Dedifferentiated amniotic fluid mesenchymal stem cell (primary cell): ENCODE data around the gene FBH1.
"Not testable (repeated sequence)": the region's sequence is repeated elsewhere in the genome, so short reads cannot be mapped to it uniquely, and the experiment has no call there.

Experiments
- DNase-seq: peaks from one replicate; pipeline ENCODE4 v3.0.0-alpha.2; 2016; ENCODE audit errors: extremely low spot score

FBH1 gene

GRCh38 chr10:5876181-5876768, 13.8 kb upstream of the FBH1 start:
- DNase-seq = peak; percentile 85

- not testable (repeated sequence) for DNase-seq
Observed at GRCh38 chr10:5877041-5877440, 13.0 kb upstream of the FBH1 start.

- no peak for DNase-seq
Observed at GRCh38 chr10:5882961-5883360, 7.1 kb upstream of the FBH1 start.

DNA sequence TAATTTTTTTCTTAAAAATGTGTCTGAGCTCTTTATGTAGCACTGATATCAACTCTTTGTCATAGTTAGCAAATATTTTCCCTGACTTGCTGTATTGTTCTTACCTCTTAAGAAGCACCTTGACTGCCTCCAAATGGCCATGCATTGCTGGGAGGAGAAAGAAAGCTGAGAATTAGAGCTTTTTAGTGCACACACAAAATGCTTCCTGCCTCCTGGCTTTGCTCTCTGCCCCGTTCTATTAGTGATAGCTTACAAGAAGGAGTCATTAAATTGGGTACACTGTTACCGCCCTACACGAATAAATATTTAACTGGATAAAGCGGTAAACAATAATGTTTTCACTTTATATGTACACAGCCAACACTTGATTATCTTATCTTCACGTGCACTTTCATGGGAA, 4.4 kb upstream of the FBH1 start:
- no peak for DNase-seq

- no peak for DNase-seq
Observed at GRCh38 chr10:5887029-5887428, 3.0 kb upstream of the FBH1 start.

GRCh38 chr10:5887641-5888040, 2.4 kb upstream of the FBH1 start:
- no peak for DNase-seq

DNA sequence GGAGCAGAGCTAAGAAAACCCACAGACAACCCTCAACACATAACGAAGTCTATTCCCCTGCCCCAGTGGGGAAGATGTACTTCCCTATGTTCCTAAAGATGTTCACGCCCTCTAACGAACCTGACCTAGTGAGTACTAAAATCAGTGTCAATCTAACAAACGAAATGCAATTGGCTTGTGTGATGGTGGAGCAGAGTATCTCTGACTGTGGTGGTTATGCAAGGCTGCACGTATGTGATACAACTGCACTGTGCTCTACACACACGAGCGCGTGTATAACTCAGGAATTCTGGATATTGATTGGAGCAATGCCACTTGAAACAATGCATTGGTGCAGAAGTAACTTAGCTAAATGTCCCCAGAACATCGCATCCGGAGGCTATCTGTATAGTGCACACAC, 1.7 kb upstream of the FBH1 start:
- peak; percentile 15 for DNase-seq

DNA sequence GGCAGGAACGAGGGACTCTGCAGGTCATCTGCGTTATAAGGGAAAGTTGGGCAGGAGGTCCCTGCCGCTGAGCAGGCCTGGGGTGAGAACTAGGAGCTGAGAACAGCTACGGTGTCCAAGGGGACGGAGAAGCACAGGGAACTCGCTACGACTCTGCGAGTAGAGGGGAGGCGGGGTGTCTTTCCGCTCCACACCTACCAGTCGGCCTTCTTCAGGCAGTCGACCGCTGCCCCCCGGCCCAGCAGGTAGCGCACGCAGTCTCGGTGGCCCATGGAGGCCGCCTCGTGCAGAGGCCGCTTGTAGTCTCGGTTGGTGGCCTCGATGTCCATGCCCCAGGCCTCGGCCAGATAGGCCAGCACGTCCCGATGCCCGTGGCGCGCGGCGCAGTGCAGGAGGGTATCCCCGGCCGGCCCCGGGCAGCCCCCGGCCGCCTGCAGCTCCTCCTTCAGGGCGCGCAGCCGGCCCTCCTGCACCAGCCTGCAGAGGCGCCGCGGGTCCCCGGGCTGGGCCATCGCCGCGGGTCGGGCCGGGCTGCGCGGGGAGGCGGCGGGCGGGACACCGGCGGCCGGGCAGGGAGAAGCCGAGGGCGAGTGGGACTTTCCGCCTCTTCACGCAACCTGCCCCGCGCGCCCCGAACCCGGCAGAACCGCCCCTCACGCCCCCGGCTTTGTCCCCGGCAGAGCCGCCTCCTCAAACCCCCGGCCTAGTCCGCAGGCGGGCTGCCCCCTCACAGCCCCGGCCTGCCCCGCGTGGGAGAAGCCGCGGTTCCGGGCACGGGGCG, 1.0 kb upstream of the FBH1 start:
- DNase-seq = no peak

GRCh38 chr10:5890452-5890915, 441 bp downstream of the FBH1 start:
- DNase-seq = no peak

- no peak for DNase-seq
Observed at GRCh38 chr10:5891009-5891408, 966 bp downstream of the FBH1 start.

DNA sequence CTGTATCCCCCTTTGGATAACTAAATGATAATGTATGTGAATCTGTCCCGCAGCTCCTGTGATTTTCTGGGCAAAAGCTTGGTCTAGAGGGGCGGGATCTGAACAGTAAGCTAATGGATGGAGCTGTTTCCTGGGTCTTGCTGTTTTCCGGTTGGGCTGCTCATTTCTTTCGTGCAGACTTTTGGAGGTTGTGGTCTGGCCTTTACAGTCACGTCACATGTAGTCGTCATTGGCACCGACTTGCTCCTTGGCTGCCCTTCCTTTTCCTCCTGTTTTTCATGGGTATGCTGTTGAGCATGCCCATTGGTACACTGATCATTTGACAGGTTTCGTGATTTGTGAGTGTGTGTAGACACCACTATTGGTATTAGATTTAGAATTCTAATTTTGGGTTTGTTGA, 2.0 kb downstream of the FBH1 start:
- no peak for DNase-seq

DNA sequence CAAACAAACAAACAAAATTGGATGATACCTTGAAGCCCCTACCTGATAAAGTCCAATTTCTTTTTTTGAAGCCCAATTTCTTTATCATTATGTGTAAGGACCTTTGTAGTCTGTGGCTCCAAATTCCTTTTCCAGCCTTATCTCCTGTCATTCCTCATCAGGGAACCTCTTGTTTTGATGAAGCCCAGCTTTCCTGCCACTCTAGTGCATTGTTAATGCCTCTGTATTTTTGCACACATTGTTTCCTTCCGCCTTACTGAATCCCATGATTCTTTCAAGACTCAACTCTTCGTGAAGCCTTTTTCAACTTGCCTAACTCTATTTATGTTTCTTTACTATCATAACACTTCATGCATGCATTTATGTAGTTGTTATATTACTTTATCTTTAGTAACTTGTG, 3.3 kb downstream of the FBH1 start:
- no peak for DNase-seq

GRCh38 chr10:5894403-5894802, 4.4 kb downstream of the FBH1 start:
- DNase-seq = no peak

DNA sequence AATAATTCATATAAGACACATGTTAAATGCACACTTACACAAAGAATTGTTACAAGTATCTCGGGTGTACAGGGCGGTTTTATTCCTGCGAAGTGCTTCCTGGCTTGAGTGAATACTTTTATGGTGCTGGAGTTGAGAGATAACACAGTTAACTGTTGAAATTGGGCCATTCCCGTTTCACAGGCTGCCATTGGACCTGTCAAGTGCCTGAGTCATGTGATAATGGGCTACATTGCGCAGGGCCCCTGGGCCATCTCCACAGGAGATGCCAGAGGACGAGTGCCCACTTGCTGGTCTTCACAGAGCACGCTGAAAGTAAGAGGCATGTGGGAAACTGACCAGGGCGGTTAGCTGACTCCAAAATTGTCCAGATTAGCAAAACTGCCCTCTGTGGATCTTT, 4.8 kb downstream of the FBH1 start:
- DNase-seq = no peak

- no peak for DNase-seq
Observed at GRCh38 chr10:5895365-5895764, 5.3 kb downstream of the FBH1 start.

GRCh38 chr10:5895804-5896203, 5.8 kb downstream of the FBH1 start:
- DNase-seq = no peak

GRCh38 chr10:5896208-5897052, 6.4 kb downstream of the FBH1 start:
- DNase-seq = no peak

DNA sequence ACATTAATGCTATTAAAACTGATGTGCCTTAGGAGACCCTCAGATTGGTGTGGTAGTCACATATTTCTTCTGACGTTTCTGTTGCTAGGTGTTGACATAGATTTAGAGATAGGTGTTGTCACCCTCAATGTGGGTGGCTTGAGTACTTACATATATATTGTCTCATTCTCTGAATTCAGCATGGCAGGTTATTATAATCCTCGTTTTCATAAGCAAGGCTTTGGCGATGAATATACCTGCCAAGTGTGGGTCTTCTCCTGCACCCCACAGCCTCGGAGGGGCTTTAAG, 7.0 kb downstream of the FBH1 start:
- no peak for DNase-seq

- DNase-seq = no peak
Observed at GRCh38 chr10:5897504-5897903, 7.5 kb downstream of the FBH1 start.

- DNase-seq = no peak
Observed at GRCh38 chr10:5898163-5898562, 8.1 kb downstream of the FBH1 start.

DNA sequence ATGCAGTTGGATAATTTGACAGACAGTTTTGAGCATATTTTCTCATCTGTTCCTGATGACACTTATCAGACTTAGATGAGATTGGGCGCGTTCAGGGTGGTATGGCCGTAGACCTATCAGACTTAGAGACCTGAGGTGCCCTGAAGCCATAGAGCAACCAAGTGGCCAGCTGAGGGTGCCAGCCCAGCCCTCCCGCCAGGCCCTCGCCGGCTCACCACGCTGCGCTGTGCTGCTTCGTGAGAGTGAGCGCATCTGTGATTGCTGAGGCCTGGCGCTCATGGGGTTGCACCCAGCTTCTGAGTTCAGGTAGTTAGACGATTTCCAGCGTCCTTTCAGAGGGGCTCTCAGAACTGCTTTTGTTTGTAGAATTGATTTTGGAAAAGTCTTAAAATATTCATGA, 10.2 kb downstream of the FBH1 start:
- DNase-seq = no peak

- DNase-seq = no peak
Observed at GRCh38 chr10:5902511-5903274, 12.7 kb downstream of the FBH1 start.
